Forelimb muscle (tissue), 1 donor: ENCODE measurements around the gene EPHB6. TPM values are rescaled to one million over a fixed set of nuclear protein-coding genes. Genes with fewer than 3 reads are reported as not detected.

Experiments
- DNase-seq: peaks from one replicate; pipeline ENCODE4 v3.0.0-alpha.2; 2013; ENCODE audit warnings: low read depth
- polyA plus RNA-seq: library from polyadenylated mRNA; unstranded; fragments of 120-200 nt; gene quantifications from one replicate; pipeline ENCODE4 v1.2.1, GENCODE V29; 2013; ENCODE audit not compliant: insufficient read length

The EPHB6 gene
- polyA plus RNA-seq, 1 donor, result 4.2 TPM

- DNase-seq, result no peak
Observed at GRCh38 chr7:142864980-142865747, 10.3 kb downstream of the EPHB6 start.

GRCh38 chr7:142865766-142866165 is 10.9 kb downstream of the EPHB6 start:
- DNase-seq, result no peak

GRCh38 chr7:142866361-142867096 is 11.7 kb downstream of the EPHB6 start:
- DNase-seq, result no peak

GRCh38 chr7:142867097-142867378 is 12.2 kb downstream of the EPHB6 start:
- no peak for DNase-seq

GRCh38 chr7:142867398-142868187 is 12.7 kb downstream of the EPHB6 start:
- DNase-seq, result no peak

GRCh38 chr7:142868188-142868985 is 13.5 kb downstream of the EPHB6 start:
- no peak for DNase-seq

GRCh38 chr7:142868986-142869415 is 14.1 kb downstream of the EPHB6 start:
- DNase-seq, result no peak

- DNase-seq, result no peak
Observed at GRCh38 chr7:142869434-142869833, 14.6 kb downstream of the EPHB6 start.

GRCh38 chr7:142870147-142870559 is 15.3 kb downstream of the EPHB6 start:
- no peak for DNase-seq

GRCh38 chr7:142870566-142871259 is 15.8 kb downstream of the EPHB6 start:
- no peak for DNase-seq

- DNase-seq, result no peak
Observed at GRCh38 chr7:142871260-142872105, 16.6 kb downstream of the EPHB6 start.

GRCh38 chr7:142872106-142872675 is 17.3 kb downstream of the EPHB6 start:
- no peak for DNase-seq

- no peak for DNase-seq
Observed at GRCh38 chr7:142873281-142873784, 18.5 kb downstream of the EPHB6 start.

- no peak for DNase-seq
Observed at GRCh38 chr7:142873871-142874270, 19.0 kb downstream of the EPHB6 start.

GRCh38 chr7:142874409-142874808 is 19.5 kb downstream of the EPHB6 start:
- no peak for DNase-seq

GRCh38 chr7:142874837-142875236 is 20.0 kb downstream of the EPHB6 start:
- DNase-seq, result no peak

GRCh38 chr7:142875456-142875855 is 20.6 kb downstream of the EPHB6 start:
- no peak for DNase-seq

GRCh38 chr7:142876236-142876960 is 21.5 kb downstream of the EPHB6 start:
- no peak for DNase-seq
